Measurements from ENCODE around the gene ALKBH2.

The ALKBH2 gene

DNA sequence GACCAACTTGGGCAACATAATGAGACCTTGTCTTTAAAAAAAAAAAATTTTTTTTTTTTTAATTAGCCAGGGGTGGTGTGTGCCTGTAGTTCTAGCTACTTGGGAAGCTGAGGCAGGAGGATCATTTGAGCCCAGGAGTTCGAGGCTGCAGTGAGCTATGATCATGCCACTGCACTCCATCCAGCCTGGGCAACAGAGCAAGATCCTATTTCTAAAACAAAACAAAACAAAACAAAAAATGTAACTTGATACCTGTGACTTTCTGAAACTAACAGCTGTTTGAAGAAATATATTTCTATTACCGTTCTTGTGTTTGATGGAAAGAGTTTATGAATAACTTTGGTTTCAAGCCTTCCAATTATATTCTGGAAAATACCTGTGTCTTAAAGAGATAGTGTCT is 21.4 kb upstream of the ALKBH2 start:
- in situ Hi-C loops (cut with MboI; ENCODE audit: low sequenced_read_pairs): no loop called here

DNA sequence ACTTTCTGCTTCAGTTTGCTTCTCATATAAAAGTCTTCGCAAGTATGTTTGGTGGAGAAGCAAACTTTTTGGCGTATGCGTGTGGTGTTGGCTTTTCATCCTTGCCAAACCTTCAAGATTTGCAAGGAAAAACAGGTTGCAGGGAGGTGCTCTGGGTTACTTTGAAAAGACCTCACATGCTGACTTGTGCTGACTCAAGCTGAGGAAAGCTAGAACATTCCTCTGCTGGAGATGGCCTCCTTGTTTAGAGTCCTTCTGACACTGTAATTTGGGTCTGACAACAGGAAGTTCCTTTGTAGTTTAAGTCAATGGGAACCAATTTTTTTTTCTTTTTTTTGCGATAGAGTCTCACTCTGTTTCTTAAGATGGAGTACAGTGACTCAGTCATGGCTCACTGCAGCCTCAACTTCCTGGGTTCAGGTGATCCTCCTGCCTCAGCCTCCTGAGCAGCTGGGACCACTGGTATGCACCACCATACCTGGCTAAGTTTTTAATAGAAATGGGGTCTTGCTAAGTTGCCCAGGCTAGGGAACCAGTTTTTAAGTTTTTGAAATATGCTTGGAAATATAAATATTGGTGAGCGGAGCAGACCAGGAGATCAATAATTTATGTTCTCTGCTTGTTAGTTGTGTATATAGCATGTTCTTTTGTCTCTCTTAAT is 20.5 kb upstream of the ALKBH2 start:
- in situ Hi-C loops (cut with MboI; ENCODE audit: low sequenced_read_pairs): no loop called here

DNA sequence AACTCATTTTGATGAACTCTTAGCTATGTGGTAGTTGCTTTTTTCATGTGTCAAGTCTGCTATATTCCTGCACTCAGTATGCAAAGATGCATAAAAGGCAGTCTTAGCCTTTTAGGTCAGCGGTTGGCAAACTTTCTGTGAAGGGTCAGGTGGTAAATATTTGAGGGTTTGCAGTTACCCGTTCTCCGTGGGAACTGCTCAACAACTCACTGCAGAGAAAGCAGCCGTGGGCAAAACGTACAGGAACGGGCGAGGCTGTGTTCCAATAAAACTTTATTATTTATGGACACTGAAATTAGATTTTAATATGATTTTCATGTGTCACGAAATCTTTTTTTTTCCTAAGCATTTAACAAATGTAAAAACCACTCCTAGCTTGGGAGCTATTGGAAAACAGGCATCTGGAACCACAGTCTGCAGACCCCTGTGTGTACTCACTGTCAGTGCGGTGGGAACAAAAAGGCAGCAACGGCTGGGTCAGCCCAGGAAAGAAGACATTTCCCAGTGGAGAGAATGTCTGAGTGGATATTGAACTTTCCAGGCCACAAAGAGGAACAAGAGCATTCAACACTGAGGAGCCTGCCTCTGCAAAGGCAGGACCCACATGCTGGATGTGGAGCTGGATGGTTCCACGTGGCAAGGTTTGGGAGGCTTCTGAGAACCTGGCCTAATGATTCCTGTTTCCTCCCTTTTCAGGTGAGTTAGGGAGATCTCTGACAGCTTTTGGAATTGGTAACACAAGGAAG is 19.6 kb upstream of the ALKBH2 start:
- in situ Hi-C loops (cut with MboI; ENCODE audit: low sequenced_read_pairs): no loop called here

GRCh38 chr12:109110988-109111495 is 17.8 kb upstream of the ALKBH2 start:
- in situ Hi-C loops (cut with MboI; ENCODE audit: low sequenced_read_pairs): no loop called here

DNA sequence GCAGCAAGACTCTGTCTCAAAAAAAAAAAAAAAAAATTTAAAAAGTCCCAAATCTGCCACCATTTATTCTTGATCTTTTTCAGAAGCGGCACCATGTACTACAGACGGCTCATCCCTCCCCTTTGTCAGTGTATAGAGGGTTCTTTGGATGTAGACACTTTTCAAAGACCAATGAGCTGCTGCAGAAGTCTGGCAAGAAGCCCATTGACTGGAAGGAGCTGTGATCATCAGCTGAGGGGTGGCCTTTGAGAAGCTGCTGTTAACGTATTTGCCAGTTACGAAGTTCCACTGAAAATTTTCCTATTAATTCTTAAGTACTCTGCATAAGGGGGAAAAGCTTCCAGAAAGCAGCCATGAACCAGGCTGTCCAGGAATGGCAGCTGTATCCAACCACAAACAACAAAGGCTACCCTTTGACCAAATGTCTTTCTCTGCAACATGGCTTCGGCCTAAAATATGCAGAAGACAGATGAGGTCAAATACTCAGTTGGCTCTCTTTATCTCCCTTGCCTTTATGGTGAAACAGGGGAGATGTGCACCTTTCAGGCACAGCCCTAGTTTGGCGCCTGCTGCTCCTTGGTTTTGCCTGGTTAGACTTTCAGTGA is 16.6 kb upstream of the ALKBH2 start:
- in situ Hi-C loops (cut with MboI; ENCODE audit: low sequenced_read_pairs): no loop called here

- in situ Hi-C loops (cut with MboI; ENCODE audit: low sequenced_read_pairs): no loop called here
Measured at GRCh38 chr12:109105176-109105575, 11.9 kb upstream of the ALKBH2 start.

- in situ Hi-C loops (cut with MboI; ENCODE audit: low sequenced_read_pairs): no loop called here
Measured at GRCh38 chr12:109102491-109102890, 9.2 kb upstream of the ALKBH2 start.

GRCh38 chr12:109100741-109101140 is 7.5 kb upstream of the ALKBH2 start:
- in situ Hi-C loops (cut with MboI; ENCODE audit: low sequenced_read_pairs): no loop called here

GRCh38 chr12:109099431-109100020 is 6.3 kb upstream of the ALKBH2 start:
- in situ Hi-C loops (cut with MboI; ENCODE audit: low sequenced_read_pairs): no loop called here

- in situ Hi-C loops (cut with MboI; ENCODE audit: low sequenced_read_pairs): no loop called here
Measured at GRCh38 chr12:109098651-109099050, 5.4 kb upstream of the ALKBH2 start.

GRCh38 chr12:109098183-109098604 is 4.9 kb upstream of the ALKBH2 start:
- in situ Hi-C loops (cut with MboI; ENCODE audit: low sequenced_read_pairs): no loop called here

DNA sequence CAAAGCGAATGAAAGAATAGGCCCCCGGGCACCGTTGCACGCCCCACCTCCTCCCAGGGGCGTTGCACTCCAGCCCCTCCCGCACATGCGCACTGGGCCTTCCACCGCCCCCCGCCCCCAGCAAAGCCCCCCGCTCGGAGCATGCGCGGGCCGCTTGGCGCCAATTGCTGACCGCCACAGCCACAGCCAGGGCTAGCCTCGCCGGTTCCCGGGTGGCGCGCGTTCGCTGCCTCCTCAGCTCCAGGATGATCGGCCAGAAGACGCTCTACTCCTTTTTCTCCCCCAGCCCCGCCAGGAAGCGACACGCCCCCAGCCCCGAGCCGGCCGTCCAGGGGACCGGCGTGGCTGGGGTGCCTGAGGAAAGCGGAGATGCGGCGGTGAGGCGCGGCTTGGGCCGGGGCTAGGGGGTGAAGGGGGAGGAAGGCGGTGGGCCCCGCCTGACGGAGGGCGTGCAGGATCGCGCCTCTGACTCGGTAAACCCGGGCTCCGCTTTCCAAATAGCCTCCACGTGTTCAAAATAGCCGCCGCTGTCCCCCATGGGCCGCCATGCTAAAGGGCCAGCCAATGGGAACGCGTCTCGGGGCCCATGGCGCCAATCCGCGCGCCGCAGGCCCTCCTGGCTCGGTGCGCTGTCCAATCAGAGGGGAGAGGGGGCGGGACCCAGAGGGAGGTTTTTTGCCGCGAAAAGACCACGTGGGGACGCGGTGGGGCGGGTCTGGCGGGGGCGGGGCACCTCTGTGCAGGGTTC is 4.3 kb upstream of the ALKBH2 start, which contains the start of gene UNG:
Gene UNG (plus strand): TSS at position 163 of the 748 bp plus-strand sequence. CDS start 83 bp downstream, at position 246.
- in situ Hi-C loops (cut with MboI; ENCODE audit: low sequenced_read_pairs): no loop called here

DNA sequence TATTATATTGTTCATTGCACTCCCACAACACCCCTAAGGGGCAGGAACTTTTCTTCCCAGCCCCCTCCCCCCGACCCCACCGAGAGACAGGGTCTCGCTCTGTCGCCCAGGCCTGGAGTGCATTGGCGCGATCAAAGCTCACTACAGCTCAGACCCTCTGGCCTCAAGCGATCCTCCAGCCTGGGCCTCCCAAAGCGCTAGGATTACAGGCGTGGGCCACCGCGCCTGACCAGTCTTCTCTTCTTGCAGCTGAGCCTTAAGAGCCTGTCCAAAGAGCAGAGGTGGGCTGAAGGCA is 3.8 kb upstream of the ALKBH2 start:
- in situ Hi-C loops (cut with MboI; ENCODE audit: low sequenced_read_pairs): no loop called here

- in situ Hi-C loops (cut with MboI; ENCODE audit: low sequenced_read_pairs): no loop called here
Measured at GRCh38 chr12:109092497-109093021, 713 bp downstream of the ALKBH2 start.

GRCh38 chr12:109089683-109090082 is 3.6 kb downstream of the ALKBH2 start:
- in situ Hi-C loops (cut with MboI; ENCODE audit: low sequenced_read_pairs): no loop called here

DNA sequence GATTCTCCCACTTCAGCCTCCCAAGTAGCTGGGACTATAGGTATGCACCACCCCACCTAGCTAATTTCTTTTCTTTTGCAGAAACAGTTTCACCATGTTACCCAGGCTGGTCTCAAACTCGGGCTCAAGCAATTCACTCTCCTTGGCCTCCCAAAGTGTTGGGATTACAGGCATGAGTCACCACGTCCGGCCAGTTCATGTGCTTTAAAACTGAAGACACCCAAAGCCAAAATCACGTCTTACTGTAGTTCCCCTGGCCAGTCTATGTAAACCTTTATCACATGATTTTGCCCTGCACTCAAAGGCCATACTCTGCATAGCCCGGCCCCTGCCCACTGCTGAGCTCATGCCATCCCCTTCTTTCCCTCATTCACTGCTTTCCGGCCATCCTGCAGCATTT is 4.5 kb downstream of the ALKBH2 start:
- in situ Hi-C loops (cut with MboI; ENCODE audit: low sequenced_read_pairs): no loop called here

- in situ Hi-C loops (cut with MboI; ENCODE audit: low sequenced_read_pairs): no loop called here
Measured at GRCh38 chr12:109087250-109087649, 6.0 kb downstream of the ALKBH2 start.

GRCh38 chr12:109085590-109085989 is 7.7 kb downstream of the ALKBH2 start:
- in situ Hi-C loops (cut with MboI; ENCODE audit: low sequenced_read_pairs): no loop called here

DNA sequence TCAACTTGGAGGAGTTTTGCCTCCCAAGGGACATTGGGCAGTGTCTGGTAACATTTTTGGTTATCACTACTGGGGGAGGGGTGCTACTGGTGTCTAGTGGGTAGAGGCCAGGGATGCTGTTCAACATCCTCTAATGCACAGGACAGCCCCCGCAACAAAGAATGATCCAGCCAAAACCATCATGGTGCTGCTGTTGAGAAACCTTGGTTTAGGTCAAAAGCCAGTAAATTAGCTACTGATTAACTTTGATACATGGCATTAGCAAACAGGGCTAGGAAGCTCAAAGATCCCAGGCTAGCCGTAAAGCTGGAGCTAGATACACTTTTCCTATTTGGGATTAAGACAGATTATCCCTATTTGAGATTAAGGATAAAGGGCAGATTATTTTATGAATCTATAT is 8.8 kb downstream of the ALKBH2 start:
- in situ Hi-C loops (cut with MboI; ENCODE audit: low sequenced_read_pairs): no loop called here

DNA sequence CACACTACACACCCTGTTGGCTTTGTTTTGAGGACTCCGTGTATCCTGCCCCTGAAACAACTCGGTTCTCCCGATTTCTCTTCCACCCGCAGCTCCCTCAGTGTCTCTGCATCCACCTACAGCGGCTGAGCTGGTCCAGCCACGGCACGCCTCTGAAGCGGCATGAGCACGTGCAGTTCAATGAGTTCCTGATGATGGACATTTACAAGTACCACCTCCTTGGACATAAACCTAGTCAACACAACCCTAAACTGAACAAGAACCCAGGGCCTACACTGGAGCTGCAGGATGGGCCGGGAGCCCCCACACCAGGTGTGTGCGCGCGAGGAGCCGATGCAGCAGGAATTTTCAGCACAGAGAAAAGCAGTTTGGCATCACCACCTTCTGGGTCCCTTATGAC is 10.5 kb downstream of the ALKBH2 start:
- in situ Hi-C loops (cut with MboI; ENCODE audit: low sequenced_read_pairs): no loop called here

DNA sequence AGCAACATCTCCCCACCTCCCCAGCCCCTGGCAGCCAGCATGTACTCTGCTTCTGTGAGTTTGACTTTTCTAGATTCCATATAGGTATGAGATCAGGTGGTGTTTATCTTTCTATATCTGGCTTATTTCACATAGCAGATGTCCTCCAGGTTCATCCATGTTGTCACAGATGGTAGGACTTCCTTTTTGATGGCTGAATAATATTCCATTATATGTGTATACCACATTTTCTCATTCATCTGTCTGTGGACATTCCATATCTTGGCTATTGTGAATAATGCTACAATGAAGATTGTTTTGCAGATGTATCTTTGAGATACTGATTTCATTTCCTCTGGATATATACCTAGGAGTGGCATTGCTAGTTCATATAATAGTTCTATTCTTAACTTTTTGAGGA is 18.4 kb downstream of the ALKBH2 start:
- in situ Hi-C loops (cut with MboI; ENCODE audit: low sequenced_read_pairs): no loop called here

Data from hTERT RPE-1 (cell line).